Activated CD8-positive, alpha-beta memory T cell treated with anti-CD3 and anti-CD28 coated beads for 4 hours (primary cell): Measurements from ENCODE around the gene PTPN6.

Source experiments
- DNase-seq, 2 donors: peaks; one replicate each; pipeline ENCODE4 v3.0.0-alpha.2; 2020; ENCODE audit warnings: low read depth in 2 of 2

Gene PTPN6

DNA sequence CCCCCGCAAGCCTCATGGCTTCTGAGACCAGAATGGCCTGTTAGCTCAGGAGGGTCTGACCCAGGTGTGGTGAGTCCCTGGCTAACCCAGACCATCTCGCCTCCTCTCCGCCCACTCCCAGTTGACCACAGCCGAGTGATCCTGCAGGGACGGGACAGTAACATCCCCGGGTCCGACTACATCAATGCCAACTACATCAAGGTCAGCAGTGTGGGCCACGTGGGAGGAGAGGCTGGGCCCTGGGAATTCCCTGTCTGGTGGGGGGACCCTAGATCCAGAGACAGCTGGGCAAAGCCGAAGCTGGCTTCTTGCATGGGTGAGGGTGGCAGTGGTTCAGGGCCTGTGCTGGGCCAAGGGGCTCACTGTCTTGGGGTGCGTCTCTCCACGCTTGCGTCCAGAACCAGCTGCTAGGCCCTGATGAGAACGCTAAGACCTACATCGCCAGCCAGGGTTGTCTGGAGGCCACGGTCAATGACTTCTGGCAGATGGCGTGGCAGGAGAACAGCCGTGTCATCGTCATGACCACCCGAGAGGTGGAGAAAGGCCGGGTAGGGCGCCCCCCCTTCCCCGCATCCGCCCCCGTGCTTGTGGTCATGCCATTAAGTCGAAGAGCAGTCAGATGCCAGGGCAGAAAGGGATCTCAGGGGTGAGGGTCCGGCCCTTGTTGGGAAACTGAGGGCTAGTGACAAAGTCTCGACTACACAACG, 5.0 kb downstream of the PTPN6 start:
- no peak for DNase-seq

DNA sequence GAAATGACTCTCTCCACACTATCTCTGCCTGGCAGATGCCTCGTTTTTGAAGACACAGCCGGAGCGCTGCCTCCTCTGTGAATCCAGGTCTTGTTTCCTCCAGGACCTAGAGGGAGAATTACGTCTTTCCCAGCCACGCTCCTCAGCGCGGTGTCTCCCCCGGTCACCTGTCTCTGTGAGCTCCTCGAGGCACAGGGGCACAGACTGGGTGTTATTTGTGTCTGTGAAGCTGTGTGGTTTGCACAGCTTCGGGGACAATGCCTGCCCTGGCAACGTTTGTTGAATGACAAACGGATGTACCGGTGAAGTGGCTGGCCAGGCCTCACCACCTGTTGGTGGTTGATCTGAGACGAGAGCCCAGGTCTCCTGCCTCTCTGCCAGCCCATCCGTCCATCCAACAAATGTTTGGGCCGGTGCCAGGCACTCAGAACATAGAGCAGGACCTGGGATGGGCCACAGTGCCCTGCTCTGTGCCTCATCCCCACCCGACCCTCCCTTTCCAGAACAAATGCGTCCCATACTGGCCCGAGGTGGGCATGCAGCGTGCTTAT, 6.1 kb downstream of the PTPN6 start:
- no peak for DNase-seq

DNA sequence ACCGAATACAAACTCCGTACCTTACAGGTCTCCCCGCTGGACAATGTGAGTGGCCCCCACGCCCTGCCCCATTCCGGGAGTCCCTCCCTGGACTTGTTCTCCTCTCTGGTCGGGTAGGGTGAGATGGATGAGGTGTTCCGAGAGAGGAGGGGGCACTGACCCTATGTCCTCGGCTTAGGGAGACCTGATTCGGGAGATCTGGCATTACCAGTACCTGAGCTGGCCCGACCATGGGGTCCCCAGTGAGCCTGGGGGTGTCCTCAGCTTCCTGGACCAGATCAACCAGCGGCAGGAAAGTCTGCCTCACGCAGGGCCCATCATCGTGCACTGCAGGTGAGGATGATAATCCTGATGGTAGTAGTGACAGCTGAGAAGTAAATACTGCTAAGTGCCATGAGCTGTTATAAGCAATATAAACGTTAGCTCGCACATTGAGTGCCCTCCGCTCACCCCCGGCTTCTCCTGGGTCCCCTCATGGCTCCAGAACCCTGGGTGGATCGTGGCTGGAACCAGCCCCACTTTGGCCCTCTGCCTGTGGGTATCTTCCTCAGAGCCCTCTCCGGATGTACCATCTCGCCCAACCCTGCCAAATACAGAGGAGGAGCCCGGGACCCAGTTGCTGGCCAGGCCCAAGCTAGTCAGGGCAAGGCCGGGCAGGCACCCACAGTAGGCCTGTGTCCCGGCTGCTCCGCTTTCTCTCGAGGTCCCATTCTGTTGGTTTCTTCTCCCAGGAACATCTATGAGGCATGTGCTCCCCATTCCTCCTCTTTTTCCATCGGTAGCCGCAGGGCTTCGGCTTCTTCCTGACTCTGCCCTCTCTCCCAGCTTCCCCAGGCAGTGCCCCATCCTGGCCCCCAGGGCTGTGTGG, 6.8 kb downstream of the PTPN6 start:
- no peak for DNase-seq

DNA sequence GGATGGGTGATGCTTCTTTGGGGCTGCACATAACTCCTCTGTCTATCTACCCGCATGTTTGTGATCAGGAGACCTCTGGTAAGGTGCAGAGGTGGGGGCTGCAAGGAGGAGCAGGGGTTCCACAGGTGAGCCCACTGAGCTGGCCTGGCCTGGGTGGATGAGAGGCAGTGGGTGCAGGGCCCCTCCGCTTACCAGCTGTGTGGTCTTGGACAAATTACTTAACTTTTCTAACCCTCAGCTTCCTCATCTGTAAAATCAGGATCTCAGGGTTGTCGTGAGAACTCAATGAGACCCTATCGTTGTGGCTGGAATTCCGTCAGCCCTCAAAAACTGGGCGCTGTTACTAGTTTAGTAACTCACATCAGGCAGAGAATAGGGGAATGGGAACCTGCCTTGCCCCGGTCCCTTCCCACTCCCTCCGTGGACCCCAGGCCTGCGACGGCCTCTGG, 7.5 kb downstream of the PTPN6 start:
- DNase-seq: no peak

DNA sequence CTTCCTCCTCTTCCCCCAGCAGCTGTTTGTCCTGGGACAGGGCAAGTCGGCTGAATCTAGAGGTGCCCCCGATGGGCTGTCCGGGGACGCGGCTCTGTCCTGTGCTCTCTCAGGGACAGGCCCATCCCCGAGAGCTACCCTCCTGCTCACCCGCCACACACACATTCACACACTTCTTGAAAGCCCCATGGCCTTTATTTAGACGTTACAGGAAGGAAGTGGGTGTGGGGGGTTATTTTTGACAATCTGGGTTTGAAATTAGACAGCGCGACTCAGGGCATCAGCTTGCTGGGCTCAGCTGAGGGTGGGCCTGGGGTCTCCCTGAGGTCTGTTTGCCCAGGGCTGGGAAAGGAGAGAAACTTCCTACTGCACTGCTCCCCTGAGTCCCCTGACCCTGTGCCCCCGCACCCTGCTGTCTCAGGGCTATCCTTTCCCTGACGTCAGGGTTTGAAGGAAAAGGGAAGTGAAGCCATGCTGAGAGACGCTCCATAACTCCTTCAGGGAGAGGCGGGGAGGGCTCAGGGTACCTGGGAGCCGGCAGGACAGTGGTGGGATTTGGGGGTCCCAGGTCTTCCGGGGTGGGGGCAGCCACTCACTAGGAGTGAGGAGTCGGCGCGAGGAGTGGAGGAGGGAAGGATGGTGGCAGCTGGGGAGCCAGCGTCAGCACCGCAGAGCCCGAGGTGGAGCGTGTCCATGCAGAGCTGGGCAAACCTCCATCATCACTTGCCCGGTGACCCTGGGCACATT, 8.1 kb downstream of the PTPN6 start:
- peak in 1 of 2 donors; percentile 64 for DNase-seq

DNA sequence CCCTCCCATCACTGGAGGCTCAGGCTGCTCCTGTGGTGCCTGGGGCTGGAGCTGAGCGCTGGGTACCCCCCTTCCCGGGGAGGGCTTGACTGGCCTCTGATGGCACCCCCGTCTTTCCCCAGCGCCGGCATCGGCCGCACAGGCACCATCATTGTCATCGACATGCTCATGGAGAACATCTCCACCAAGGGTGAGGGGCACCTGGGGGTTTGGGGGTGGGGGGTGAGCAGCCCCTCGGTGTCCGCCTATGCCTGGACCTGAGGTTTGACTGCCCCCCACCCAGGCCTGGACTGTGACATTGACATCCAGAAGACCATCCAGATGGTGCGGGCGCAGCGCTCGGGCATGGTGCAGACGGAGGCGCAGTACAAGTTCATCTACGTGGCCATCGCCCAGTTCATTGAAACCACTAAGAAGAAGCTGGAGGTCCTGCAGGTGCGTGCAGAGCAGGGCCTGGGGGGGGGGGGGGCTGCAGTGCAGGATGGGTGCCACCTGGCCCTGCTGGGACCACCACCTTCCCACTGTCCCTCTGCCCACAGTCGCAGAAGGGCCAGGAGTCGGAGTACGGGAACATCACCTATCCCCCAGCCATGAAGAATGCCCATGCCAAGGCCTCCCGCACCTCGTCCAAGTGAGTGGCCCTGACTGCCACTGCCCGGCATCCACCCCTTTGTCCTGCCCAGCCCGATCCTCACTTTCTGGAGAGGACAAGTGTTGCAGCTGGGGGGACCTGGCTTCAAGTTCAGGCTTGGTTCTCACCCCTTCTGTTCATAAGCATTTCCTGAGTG, 8.8 kb downstream of the PTPN6 start:
- DNase-seq: no peak

DNA sequence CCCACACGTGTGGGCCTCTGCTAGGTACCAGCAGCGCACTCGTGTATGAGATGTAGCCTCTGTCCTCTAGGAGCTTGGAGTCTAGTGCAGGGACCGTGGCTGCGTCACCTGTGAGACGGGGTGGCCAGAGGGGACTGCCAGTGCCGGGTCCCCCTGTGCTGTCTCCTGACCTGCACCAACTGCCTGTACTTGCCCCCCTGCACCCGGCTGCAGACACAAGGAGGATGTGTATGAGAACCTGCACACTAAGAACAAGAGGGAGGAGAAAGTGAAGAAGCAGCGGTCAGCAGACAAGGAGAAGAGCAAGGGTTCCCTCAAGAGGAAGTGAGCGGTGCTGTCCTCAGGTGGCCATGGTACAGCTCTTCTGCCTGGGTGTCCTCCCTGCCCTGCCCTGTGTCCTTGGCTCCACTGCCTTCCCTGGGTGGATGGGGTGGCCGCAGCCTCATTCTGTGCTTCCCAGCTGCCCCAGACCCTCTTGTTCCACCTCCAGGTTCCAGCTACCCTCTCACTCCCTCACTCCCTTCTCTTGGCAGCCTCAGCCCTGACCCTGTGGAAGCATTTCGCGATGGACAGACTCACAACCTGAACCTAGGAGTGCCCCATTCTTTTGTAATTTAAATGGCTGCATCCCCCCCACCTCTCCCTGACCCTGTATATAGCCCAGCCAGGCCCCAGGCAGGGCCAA, 9.6 kb downstream of the PTPN6 start:
- no peak for DNase-seq

DNA sequence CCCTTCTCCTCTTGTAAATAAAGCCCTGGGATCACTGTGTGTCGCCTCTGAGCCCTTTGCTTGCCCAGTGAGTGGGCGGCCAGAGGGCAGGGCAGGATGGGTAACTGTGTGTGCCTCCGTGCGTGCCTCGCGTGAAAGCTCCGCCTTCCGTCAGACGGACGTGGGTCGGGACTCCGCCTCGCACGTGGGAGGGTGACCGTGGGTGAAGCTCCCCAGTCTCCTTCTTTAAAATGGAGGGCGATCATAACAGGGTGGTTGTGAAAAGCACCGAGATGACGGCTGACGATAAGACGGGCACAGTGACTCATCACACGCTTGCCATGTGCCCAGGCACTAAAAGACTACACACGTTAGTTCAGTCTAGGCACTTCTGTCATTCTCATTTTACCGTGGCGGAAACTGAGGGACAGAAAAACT, 10.1 kb downstream of the PTPN6 start:
- peak; percentile 93 to 96 for DNase-seq

DNA sequence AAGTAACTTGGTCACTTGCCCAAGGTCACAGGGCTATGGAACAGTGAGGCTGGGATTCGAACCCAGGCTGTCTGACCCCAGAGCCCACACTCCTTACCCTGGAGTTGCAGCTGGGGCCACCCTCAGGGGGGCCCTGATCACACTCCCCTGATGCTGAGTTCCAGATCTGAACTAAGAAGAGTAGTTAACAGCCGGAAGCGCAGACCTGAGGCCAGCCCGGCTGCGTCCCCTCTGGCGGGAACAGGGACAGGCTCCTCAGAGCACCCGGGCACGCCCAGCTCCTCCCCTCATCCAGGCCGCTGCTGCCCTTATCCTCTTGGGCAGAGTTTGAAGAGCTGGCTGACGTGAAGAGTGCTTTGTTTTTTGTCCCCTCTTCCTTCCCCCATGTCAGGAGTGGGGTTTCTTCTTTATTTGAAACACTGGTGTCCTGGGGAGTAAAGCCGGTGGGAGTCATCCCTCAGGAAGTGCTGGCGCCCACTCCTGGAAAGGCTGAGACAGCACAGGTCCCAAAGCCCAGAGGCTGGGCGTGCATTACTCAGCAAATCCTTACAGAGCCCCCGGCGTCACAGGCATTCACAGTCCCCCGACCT, 10.6 kb downstream of the PTPN6 start:
- DNase-seq: no peak

DNA sequence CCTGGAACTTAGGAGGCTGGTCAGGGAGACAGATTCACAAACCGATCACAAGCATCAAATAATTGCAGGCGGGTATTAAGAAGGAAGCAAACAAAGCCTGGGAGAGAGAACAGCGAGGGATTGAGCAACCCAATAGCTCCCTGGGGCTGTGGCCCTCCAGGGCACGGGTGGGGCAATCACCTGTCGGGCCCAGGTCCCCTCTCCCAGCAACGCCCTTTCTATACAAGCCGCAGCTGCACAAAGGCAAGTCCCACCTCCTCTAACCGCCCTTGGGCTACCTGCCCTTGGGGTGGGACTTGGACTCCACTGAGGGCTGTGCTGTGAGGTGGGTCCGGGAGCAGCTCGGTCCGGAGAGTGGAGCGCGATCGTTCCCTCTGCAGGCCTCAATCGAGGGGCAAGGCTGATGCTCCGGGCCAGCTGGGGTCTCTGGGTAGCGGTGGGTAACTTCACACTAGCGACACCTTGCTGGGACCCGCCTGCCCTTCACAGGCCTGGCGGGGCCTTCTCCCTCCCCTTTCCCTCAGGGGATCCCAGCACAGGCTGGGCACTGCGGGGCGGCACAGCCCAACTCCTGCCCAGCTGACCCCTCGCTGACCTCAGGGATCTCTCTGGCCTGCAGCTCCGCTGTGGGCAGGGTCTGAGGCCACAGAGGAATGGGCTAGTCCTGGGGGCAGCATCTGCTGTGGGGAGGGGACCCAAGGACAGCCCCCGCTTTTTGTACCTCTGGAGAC, 11.3 kb downstream of the PTPN6 start:
- no peak for DNase-seq

DNA sequence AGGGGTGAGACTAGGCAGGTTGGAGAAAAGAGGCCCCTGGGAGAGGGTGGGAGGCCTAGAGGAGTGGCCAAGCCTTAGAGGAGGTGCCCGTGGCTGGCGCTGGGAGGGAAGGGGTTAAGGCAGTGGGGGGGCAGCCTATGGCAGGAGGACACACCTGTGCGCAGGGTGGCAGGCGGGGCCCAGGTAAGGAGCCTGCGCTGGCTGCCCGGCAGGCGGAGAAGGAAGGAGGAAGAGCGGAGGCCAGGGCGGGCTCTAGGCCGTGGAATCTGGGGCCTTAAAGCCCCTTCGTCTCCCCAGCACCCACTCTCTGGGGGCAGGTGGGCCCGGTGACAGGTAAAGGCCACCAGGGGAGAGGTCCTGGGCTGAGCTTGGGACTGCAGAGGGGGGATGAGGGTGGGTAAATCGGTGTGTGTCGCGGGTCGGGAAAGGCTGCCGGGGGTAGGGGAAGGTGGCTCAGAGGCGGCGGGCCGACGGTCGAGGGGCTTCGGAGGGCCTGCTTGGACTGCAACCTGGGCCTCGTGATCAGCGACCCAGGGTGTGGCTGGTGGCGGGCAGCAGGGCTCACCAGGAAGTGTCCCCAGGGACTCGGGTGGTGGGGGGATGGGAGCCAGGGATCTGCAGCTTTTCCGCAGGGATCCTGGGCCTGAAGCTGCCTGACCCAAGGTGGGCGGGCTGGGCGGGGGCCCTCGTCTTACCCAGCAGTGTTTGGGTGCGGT, 12.0 kb downstream of the PTPN6 start:
- no peak for DNase-seq

DNA sequence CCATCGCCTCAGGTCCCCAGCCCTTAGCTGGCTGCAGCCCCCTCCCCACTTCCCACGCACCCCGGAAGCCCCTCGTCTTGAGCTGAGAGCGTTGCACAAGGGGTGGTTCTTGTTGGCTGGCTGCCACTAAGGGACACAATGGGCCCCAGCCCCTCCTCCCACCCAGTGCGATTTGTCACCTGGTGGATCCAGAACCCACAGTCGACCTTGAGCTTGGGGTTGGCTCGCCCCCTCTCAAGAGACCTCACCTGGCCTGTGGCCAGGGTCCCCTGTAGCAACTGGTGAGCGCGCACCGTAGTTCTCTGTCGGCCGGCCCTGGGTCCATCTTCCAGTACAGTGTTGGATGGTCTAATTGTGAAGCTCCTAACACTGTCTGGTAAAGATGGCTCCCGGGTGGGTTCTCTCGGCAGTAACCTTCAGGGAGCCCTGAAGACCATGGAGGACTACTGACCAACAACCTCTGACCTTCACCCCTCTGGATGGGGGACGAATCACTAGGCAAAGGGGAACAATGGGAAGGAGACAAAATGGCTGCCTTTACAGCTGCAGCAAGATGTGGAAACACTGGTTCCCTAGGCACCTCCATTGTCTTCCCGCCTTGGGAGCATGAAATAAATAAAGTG, 12.7 kb downstream of the PTPN6 start:
- DNase-seq: no peak

DNA sequence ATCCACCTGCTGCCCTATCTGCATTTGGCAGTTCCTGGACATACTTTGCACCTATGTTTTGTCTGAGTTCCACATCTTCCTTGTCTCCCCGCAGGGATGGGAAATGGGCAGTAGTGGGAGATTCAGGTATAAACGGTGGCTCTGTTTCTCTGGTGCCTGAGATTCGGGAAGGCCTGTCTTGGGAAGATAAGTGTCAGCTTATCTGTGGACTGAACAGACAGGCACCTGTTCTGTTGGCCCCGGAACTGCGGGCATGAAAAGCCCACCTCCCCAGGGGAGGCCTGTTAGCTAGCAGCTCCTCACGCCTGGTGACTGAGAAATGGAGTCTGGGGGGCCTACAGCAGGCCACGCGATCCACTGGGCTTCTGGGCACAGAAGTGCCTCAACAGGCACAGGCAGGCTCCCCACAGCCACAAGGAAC, 13.5 kb downstream of the PTPN6 start:
- DNase-seq: no peak

DNA sequence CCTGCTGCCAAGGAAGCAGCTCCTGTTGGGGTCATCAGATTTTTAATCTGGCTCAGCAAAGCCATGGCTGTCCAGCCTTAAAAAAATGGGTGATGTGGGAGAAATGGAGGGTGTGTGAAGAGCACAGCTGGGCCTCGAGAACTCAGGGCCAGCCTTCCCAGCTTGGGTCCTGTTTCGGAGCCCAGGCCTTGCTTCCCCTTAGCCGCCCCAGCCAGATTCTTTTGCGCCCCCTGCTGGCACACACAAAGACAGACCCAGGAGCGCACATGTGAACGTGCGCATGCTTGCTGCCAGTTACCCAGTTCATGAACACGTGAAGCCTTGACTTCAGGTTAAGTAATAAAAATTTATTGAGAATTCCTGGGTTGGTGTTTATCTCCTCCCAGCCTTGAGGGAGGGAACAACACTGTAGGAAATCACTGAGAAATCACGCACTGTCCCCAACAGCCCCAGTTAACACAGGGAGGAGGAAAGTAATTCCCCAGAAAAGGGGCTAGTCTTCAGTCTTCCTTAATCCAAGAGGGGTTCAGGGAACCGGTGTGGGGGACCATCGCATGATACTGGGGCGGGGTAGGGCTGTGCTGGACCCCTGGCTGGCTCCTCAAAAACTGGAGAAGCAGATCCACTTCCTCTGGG, 14.0 kb downstream of the PTPN6 start:
- peak; percentile 76 to 81 for DNase-seq

DNA sequence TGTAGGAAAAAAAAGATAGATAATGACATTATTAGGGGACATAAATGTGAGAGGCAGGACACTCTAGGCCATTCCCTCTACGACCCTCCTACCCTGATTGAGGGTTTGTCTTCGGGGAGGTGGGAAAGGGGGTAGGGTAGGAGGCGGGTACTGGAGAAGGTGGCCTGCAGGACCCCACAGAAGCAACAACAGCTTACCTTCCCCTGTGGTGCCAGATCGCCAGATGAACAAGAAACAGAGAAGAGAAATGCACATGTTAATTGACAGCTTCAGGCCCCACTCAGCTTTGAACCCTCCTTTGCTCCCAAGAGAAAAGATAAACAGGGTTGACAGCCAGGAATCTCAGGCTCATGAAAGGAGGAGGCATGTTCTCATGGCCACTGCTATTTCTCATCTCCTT, 14.6 kb downstream of the PTPN6 start:
- DNase-seq: no peak

DNA sequence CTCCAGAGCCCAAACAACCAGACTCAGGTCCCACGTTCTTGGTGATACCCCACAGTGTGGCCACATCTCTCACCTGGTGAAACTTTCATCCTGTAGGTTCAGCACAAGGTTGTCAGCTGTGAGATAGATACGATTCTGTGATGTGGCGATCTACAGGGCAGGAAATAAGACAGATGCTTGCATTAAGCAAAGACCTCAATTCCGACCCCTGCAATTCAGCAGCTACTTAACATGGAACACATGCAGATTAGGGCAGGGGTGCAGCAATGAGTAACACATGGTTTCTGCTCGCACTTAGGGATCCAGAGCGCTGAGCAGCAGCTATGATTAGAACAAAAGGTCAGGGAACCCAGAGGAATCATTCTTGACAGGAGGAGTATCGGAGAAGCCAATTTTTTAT, 15.2 kb downstream of the PTPN6 start:
- no peak for DNase-seq

DNA sequence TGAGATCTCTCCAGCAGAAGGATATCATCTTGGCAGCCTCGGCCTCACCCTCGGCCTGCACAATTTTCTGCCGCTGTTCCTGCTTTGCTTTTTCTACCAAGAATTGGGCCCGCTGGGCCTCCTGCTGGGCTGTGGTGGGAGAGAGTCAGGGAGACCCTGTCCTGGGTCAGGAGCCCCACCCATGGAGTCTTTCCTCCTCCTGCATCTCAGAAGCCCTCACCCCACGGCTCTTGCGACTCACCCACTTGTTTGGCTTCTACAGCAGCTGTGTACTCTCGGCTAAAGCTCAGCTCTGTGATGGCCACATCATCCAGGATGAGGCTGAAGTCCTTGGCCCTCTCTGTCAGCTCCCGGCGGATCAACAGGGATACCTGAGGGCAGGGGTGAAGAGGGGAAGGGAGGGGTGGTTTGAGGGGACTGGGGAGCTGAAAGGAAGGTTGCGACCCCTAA, 16.5 kb downstream of the PTPN6 start:
- DNase-seq: no peak

DNA sequence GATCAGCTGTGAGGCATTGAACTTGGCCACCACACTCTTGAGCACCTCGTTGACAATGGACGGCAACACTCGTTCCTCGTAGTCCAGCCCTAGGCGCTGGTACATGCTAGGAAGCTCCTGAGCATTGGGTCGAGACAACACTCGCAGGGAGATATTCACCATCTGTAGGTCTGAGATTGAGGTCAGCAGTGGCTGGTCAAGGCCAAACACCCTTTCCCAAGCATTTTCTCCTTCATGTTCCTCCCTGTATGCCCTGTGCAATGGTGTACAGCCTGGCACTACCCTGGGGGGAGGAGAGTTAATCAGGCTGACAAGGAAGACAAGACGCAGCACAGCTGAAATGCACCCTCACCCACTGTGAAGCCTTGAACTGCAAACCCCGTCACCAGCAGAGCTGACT, 17.3 kb downstream of the PTPN6 start:
- DNase-seq: no peak
